Prostate gland (tissue), 2 donors: ENCODE measurements around the gene DNAJB4.

ENCODE experiments used
- CTCF ChIP-seq, 4 experiments: fragments of 200-600 bp in 2 of 4; fragments of 450-650 bp in 2 of 4; sonication (generic) in 2 of 4; IDR thresholded peaks; 1 replicate in 3 of 4; 2 replicates in 1 of 4; pipeline ENCODE4 v1.5.1; 2016 to 2019; ENCODE audit warnings: antibody characterized with exemption in 4 of 4, mild to moderate bottlenecking in 2 of 4, moderate library complexity in 2 of 4
- POLR2A ChIP-seq: fragments of 450-650 bp; IDR thresholded peaks from one replicate; pipeline ENCODE4 v1.6.1; 2016; ENCODE audit warnings: antibody characterized with exemption, mild to moderate bottlenecking
- POLR2AphosphoS5 ChIP-seq: sonication (generic); formaldehyde crosslinking; IDR thresholded peaks from one replicate; pipeline ENCODE4 v1.6.1; 2017; ENCODE audit warnings: antibody characterized with exemption

- TF ChIP-seq POLR2A, result no peak
- no peak for TF ChIP-seq CTCF (IDR thresholded peaks at IDR 0.05)
- TF ChIP-seq POLR2AphosphoS5, result no peak
These were observed 49.0 kb upstream of the DNAJB4 start for GRCh38 chr1:77955709-77956108.
